ENCODE results near the gene ZNF646.
A peak's percentile ranks its signal among the peaks of the same experiment; 100 is the strongest.

The ZNF646 gene, protein sequence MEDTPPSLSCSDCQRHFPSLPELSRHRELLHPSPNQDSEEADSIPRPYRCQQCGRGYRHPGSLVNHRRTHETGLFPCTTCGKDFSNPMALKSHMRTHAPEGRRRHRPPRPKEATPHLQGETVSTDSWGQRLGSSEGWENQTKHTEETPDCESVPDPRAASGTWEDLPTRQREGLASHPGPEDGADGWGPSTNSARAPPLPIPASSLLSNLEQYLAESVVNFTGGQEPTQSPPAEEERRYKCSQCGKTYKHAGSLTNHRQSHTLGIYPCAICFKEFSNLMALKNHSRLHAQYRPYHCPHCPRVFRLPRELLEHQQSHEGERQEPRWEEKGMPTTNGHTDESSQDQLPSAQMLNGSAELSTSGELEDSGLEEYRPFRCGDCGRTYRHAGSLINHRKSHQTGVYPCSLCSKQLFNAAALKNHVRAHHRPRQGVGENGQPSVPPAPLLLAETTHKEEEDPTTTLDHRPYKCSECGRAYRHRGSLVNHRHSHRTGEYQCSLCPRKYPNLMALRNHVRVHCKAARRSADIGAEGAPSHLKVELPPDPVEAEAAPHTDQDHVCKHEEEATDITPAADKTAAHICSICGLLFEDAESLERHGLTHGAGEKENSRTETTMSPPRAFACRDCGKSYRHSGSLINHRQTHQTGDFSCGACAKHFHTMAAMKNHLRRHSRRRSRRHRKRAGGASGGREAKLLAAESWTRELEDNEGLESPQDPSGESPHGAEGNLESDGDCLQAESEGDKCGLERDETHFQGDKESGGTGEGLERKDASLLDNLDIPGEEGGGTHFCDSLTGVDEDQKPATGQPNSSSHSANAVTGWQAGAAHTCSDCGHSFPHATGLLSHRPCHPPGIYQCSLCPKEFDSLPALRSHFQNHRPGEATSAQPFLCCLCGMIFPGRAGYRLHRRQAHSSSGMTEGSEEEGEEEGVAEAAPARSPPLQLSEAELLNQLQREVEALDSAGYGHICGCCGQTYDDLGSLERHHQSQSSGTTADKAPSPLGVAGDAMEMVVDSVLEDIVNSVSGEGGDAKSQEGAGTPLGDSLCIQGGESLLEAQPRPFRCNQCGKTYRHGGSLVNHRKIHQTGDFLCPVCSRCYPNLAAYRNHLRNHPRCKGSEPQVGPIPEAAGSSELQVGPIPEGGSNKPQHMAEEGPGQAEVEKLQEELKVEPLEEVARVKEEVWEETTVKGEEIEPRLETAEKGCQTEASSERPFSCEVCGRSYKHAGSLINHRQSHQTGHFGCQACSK (N-terminal part only)

DNA sequence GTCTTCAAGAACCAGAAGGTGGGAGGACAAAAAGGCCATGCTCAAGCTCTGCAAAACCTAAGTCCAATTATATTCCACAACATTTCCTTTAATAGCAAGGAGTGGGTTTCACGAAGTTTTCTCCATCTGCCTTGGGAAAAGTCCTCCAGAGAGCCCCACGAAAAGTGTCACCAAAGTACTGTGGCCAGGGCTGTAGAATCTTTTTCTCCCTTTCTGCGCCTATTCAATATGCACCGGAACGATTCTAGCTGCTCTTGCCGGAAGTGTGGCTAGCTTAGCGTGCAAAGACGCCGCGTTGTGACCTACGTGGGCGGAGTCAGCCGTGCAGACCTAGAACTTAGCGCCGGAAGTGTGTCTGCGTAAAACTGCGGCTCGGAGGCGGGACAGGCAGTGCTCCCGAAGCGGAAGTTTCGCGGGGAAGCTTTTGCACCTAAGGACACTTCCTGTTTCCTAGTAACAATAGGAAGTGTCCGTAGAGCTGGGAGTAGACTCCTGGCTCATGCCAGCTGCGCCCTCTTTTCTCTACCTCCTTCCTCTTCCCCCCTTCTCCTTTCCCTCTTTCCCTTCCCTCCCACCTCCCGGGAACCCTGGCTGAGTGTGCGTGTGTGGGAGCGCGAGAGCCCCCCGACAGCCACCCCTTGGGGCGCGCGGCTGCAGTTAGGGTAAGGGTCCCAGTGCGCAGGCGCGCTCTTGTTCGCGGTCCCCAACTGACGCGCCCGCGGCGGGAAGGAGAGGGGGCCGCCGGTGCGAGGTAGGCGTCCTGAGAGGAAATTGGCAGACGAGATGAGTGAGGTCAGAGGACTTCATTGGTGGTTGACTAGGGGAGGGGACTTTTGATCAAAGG lies at the start of gene ZNF646, which contains the start of gene ZNF668:
ZNF646 (plus strand) TSS at position 453 of the 844 bp plus-strand sequence. CDS start 1,903 bp downstream, outside the sequence.
ZNF668 (minus strand) TSS at position 271 of the 844 bp plus-strand sequence. CDS start 9,781 bp downstream, outside the sequence.
- peak; percentile 88 to 97 for DNase-seq (ENCODE audit: low read depth in 1 of 2, low spot score in 1 of 2)

DNA sequence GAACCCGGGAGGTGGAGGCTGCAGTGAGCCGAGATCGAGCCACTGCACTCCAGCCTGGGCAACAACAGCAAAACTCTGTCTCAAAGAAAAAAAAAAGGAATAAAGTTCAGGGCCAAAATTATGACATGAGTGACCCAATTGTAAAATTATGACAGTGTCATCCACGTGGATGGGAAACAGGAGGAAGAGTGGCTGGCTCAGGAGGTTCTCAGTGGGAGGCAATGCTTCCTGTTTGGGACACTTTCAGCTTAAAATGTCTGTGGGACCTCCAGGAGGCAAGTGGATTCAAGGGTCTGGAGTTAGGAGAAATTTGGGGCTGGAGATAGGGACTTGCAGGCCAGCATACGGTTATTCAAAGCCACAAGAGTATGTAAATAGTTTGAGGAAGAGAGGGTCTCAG lies 48.9 kb upstream of the ZNF646 start:
- no peak for DNase-seq (ENCODE audit: low read depth in 1 of 2, low spot score in 1 of 2)

DNA sequence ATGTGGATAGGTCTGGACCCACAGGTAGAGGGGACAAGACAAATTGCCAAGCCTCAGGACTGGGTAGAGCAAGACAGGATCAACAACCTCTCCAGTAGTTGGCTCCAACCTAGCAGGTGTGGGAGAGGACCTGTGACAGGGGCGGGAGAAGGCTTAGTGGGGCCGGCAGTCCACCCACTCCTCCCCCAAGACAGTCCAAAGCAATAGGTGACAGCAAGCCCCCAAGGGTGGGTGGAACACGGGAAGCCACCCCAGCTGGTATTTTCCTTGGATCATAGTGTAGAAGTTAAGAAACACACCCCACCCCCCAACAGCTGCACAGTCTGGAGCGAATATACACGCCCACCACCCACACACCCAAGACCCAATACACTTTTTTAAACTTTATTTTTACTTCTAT lies 45.0 kb upstream of the ZNF646 start:
- no peak for DNase-seq (ENCODE audit: low read depth in 1 of 2, low spot score in 1 of 2)

DNA sequence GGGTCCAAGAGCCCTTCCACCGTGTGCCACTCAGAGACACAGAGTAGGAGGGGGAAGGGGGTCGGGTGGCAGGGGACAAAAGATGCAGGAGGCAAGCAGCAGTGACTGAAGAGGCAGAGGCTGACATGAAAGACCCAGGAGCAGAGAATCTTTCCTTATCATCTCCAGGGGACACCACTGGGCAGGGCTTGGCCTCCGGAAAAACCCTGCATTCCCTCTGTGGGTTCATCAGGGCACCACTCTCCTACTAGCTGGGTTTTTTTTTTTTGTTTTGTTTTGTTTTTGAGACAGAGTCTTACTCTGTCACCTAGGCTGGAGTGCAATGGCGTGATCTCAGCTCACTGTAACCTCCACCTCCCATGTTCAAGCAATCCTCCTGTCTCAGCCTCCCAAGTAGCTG lies 42.9 kb upstream of the ZNF646 start:
- no peak for DNase-seq (ENCODE audit: low read depth in 1 of 2, low spot score in 1 of 2)

DNA sequence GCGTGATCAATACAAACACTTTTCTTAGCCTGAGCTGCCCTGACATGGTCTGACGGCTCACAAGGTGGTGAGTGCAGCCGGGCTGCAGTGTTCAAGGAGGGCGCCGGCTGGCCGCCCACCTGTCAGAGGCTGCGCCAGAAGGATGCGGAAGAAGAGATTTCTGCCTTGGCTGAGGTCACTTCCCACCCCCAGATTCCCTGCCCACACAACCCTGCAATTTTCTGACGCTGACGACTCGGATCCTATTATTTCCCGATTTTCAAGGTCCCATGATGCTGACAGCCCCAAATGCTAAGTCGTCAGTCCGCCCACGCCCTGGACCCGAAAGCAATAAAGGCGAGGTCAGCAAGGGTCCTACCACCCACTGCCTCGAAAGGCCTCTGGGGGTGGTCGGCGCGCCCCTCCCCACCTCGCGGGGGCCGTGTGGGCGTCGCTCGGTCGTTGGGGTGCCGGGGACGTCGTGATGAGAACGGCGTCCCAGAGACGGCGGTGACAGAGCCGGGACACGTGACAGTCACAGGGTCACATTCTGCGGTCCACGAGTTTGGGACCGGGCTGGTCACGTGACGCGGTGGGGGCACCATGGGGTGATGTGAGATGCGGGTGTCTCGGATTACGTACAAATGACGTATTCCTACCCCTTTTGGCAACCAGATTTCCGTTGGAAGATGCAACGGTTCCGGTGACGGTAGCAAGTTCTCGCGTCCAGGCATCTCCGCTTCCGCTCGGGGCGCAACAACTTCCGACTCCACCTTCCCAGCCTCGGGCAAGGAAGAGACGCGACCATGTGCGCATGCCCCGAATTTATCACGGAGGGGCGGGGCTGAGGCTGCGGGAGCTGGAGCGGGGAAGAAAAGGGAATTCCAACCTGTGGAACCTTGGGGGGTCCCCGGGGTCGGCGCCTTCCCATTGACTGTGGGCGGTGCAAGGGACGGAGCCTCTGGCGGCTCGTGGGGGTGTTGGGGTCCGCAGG lies 41.2 kb upstream of the ZNF646 start, which contains the start of gene STX4:
STX4 (plus strand) TSS at position 823 of the 973 bp plus-strand sequence. CDS start 248 bp downstream, outside the sequence.
- DNase-seq (ENCODE audit: low read depth in 1 of 2, low spot score in 1 of 2): peak; percentile 95 to 96

DNA sequence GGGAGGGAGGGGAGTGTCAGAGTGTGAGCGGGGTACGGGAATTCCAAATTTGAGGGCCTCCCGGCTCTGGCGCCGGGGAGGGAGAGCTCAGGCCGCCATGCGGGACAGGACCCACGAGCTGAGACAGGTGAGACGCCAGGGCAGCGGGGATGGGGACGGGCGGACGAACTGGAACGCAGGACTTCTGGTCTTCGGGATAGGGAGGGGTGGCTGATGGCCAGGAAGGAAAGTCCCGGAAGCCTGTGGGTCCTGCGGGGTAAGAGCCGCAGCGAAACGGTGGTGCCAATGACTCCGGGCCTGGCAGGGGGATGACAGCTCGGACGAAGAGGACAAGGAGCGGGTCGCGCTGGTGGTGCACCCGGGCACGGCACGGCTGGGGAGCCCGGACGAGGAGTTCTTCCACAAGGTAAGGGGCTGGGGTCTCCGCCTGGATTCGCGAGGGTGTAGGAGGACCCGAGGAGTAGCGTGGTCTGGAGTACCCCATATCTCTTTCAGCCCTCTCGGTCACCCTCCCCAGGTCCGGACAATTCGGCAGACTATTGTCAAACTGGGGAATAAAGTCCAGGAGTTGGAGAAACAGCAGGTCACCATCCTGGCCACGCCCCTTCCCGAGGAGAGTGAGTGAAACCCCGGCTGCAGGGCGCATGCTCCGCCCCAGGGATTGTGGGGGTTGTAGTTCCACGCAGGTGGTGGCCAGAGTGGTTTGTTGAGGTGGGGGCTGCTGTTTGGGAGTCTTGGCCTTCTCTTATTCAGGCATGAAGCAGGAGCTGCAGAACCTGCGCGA lies 40.3 kb upstream of the ZNF646 start:
- peak; percentile 79 to 86 for DNase-seq (ENCODE audit: low read depth in 1 of 2, low spot score in 1 of 2)

DNA sequence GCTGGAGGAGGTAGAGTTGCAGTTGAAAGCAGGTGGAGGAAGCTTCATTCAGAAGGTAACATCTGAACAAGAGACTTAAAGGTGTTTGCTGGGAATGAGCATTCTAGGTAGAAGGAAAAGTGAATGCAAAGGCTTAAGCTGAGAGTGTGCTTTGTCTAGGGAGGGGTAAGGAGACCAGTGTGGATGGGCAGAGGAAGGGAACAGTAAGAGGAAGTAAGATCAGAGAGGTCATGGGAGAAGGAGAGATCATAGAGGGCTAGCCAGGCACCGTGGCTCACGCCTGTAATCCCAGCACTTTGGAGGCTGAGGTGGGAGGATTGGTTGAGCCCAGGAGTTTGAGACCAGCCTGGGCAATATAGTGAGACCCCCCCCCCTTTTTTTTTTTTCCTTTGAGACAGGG lies 37.5 kb upstream of the ZNF646 start:
- no peak for DNase-seq (ENCODE audit: low read depth in 1 of 2, low spot score in 1 of 2)

DNA sequence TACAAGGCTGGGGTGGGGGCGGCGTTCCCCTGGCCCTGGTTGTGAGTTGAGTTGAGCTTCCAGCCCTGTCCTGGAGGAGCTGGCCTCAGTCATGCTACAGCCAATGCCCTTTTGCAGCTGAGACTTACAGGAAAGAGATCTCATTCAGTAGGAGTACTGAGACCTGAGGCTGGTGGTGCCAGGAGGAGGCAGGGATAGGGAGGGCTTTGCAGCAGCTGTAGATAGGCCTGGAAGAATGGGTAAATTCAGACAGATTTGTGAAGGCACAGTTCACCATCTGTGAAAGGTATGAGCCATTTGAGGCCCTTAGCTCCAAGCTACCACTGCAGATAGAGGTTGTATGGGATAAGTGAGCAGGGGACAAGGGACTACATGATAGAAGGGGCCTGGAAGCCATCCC lies 35.2 kb upstream of the ZNF646 start:
- DNase-seq (ENCODE audit: low read depth in 1 of 2, low spot score in 1 of 2): no peak

DNA sequence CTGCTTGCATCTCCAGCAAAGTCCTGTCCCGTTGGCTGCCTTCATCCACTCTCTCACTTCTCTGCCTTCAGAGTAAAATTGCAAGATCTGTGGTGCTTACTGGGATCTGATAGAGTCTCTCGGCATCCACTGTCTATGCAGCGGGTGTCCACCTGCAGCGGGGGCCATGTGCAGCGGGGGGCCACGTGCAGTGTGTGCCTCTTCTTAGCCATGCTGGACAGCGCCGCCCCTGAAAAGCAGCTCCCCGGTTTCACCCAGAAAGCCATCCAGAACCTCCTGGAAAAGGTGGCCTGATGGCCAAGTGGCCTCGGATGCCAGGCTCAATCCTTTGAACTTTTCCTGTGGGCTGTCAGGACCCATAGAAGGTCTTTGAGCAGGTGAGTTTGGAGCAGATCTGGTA lies 31.4 kb upstream of the ZNF646 start:
- no peak for DNase-seq (ENCODE audit: low read depth in 1 of 2, low spot score in 1 of 2)

DNA sequence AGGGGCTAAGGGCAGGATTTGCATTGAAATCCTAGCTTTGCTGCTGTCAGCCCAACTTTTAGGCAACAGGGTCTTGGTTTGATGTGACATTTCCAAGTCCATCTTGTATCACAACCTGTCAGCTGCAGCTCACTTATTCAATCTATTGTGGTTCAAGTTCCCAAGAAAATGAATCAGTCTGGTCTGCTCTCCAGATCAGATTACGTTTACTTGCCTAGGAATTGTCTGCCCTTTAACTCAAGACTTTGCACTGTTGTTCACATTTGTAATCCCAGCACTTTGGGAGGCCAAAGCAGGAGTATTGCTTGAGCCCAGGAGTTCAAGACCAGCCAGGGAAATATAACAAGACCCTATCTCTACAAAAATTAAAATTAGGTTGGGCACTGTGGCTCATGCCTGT lies 30.9 kb upstream of the ZNF646 start:
- no peak for DNase-seq (ENCODE audit: low read depth in 1 of 2, low spot score in 1 of 2)

DNA sequence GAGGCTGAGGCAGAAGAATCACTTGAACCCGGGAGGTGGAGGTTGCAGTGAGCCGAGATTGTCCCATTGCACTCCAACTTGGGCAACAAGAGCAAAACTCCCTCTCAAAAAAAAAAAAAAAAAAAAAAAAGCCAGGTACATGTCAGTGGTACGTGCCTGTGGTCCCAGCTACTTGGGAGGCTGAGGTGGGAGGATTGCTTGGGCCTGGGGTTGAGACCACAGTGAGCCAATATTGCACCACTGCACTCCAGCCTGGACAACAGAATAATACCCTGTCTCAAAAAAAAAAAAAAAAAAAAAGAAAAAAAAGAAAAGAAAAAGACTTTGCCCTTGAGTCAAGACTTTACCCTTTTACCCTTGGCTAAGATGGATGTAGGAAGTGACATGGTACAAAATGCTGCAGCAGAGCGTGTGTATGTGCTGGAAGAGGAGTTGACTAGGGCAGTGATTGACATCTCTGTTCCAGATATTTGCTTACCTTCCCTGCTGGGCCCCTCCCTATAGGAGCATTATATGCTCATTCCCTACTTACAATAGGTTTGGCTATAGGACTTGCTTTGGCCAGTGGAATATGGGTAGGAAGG lies 30.2 kb upstream of the ZNF646 start:
- DNase-seq (ENCODE audit: low read depth in 1 of 2, low spot score in 1 of 2): no peak

DNA sequence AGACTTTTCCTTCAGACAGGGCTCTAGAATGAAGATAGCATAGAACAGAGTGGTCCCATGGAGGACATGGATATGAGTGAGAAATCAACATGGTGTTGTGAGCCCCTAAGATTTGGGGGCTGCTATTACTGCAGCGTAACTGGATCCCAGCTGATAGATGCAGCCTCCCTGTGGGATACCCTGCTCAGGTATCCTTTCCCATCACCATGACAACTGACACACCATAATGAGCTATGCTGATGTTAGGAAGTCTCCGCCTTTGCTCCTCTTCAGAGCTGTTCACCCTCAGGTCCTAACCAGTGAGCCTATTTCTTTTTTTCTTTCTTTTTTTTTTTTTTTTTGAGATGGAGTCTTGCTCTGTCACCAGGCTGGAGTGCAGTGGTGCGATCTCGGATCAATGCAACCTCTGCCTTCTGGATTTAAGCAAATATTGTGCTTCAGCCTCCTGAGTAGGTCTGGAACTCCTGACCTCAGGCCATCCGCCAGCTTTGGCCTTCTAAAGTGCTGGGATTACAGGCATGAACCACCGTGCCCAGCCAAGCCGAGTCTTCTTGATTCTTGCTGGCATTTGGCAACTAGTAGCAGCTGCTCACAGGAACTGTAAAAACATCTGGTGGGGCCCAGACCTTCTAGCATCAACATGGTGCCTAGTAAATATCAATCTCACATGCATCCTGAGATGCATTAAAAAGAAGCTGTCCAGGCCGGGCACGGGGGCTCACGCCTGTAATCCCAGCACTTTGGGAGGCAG lies 23.8 kb upstream of the ZNF646 start:
- DNase-seq (ENCODE audit: low read depth in 1 of 2, low spot score in 1 of 2): no peak

DNA sequence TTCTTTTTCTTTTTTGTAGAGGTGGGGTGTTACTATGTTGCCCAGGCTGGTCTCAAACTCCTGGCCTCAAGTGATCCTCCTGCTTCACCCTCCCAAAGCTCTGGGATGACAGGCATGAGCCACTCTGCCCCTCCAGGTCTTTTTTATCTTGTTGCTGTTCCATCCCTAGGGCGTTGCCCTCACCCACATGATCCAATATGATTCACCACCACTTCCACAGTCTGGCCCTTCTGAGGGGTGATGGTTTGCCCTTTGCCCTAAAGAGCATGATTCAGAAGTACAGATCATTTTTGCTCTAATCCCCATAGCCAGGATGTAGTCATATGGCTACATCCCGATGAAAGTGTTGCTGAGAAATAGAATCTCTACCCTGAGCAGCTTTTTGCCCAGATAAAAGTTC lies 22.1 kb upstream of the ZNF646 start:
- no peak for DNase-seq (ENCODE audit: low read depth in 1 of 2, low spot score in 1 of 2)

DNA sequence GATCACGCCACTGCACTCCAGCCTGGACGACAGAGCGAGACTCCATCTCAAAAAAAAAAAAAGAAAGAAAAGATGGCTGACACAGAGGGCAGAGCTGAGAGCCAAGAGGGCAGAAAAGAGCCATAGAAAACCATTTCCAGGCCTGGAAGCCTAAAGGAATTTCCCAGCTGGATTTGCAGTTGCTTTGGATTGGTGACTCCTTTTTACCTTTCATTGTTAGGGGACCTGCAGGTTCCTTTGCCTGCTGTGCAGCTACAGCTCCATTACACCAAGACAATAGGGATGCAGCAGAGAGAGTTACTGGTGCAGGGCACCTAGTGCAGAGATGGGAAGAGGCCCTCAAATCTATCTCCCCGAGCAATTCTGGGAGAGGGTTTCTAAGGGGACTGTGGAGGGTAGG lies 18.6 kb upstream of the ZNF646 start:
- DNase-seq (ENCODE audit: low read depth in 1 of 2, low spot score in 1 of 2): no peak

DNA sequence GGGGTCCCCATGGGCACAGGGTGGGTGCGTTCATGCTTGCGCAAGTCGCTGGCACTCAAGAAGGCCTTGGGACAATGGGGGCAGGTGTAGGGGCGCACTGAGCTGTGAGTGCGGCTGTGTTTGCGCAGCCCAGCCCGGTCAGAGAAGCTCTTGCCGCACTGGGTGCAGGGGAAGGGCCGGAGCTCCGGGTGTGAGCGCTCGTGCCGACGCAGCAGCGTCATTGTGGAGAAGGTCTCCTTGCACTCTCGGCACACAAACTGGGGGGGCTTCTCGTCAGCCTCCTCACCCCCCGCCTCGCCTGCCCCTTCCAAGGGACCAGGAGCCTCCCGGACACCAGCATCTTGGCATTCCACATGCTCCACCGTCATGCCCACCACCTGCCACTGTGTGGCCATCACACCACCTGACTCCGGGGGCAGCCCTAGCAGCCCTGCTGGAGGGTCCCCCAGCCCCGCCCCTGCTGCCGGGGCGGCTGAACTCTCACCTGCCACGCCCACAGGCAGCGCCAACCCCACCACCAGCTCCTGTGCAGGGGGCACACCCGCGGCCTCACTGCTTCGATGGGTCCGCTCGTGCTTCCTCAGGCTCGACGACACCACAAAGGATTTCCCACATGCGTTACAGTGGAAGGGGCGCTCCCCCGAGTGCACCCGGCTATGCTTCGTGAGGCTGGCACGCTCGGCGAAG lies 13.0 kb upstream of the ZNF646 start:
- DNase-seq (ENCODE audit: low read depth in 1 of 2, low spot score in 1 of 2): no peak

DNA sequence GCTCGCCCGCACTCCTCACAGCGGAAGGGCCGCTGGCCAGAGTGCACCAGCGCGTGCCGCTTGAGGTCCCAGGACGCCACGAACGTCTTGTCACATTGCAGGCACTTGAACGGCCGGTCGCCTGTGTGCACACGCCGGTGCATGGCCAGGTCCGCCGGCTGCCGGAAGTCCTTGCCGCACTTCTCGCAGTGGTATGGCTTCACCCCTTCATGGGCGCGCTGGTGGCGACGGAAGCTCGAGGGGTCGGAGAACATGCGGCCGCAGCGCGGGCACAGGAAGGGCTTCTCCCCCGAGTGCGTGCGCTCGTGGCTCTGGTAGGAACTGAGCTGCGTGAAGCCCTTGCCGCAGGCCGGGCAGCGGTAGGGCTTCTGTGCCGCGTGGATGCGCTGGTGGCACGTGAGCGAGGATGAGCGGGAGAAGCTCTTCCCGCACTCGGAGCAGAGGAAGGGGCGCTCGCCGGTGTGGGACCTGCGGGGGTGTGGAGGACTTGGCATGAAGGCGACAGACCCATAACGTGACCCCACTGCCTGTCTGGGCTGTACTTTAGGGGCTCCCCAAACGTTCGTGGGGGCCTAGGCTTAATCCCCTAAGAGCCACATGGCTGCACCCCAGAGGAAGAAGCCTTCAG lies 12.3 kb upstream of the ZNF646 start:
- DNase-seq (ENCODE audit: low read depth in 1 of 2, low spot score in 1 of 2): no peak

Measured in activated CD4-positive, alpha-beta T cell treated with anti-CD3 and anti-CD28 coated beads, Interleukin-2, amount 50 U/mL, for 24 hours (primary cell).